HepG2 (cell line): ENCODE data around the gene ATP8B4. TPM values are rescaled to one million over a fixed set of nuclear protein-coding genes. Genes with fewer than 3 reads are reported as not detected.

Experiments used
- ATAC-seq: fragments of 200-7000 bp; cut with Tn5 transposase; 3 replicates; pipeline ENCODE4 v1.9.1; 2020; ENCODE audit warnings: mild to moderate bottlenecking, moderate library complexity
- BruUV-seq: library from RNA; stranded (reverse); fragments of 400-500 nt; replicated peaks from 2 replicates; lab custom pipeline; 2021; lab: Mats Ljungman, UMichigan
- CTCF ChIA-PET: fragments of 300-600 bp; formaldehyde crosslinking; extraction: SDS; loops from one replicate; lab custom pipeline; 2021; ENCODE audit warnings: low total read pairs, inconsistent platforms, low intra/inter-chr PET ratio; lab: Yijun Ruan, JAX
- POLR2A ChIA-PET: fragments of 350-600 bp; sonication (Branson Sonifier 250); formaldehyde crosslinking; loops from one replicate; lab custom pipeline; 2020; ENCODE audit warnings: antibody characterized with exemption, inconsistent platforms; lab: Yijun Ruan, JAX
- DNase-seq: peaks from one replicate; pipeline ENCODE4 v3.0.0-alpha.2; 2015; ENCODE audit warnings: low spot score
- FAIRE-seq: peaks from 3 replicates; lab custom pipeline; 2011; peaks lifted over from hg19 to GRCh38; lab: Jason Lieb, UNC
- H2AFZ ChIP-seq: one replicate; pipeline ENCODE4 v1.6.1; 2011; ENCODE audit warnings: low read length, inconsistent platforms
- H3K27ac ChIP-seq: fragments of 300-600 bp; 3 replicates; pipeline ENCODE4 v1.8.0; 2011; ENCODE audit warnings: mixed run types, mild to moderate bottlenecking, mixed read lengths, low read length, inconsistent platforms; ENCODE audit not compliant: insufficient read depth; ENCODE audit errors: extremely low read length
- H3K27me3 ChIP-seq, 2 experiments: fragments of 200-600 bp in 1 of 2; 2 replicates in 1 of 2; 3 replicates in 1 of 2; pipeline versions ENCODE4 v1.6.0 to v1.8.0; 2011; ENCODE audit warnings: low read length in 2 of 2, mild to moderate bottlenecking in 2 of 2, moderate library complexity in 2 of 2, inconsistent platforms in 1 of 2; ENCODE audit not compliant: insufficient read depth in 2 of 2, control insufficient read depth in 1 of 2
- H3K36me3 ChIP-seq, 2 experiments: fragments of 200-600 bp in 1 of 2; replicated peaks in 1 of 2; 2 replicates in 1 of 2; 3 replicates in 1 of 2; pipeline versions ENCODE4 v1.5.1 to v1.8.0; 2011; ENCODE audit warnings: low read length in 2 of 2, inconsistent platforms in 1 of 2; ENCODE audit not compliant: insufficient read depth in 2 of 2, control insufficient read depth in 1 of 2
- H3K4me1 ChIP-seq: 2 replicates; pipeline ENCODE4 v1.5.1; 2012; ENCODE audit warnings: low read length, inconsistent platforms; ENCODE audit not compliant: insufficient read depth
- H3K4me2 ChIP-seq: 2 replicates; pipeline ENCODE4 v1.6.0; 2011; ENCODE audit warnings: low read depth, low read length, inconsistent platforms
- H3K4me3 ChIP-seq, 3 experiments: fragments of 200-600 bp in 1 of 3; sonication (generic), shearing (Covaris generic) in 1 of 3; replicated peaks in 1 of 3; 2 replicates each; pipeline ENCODE4 v1.5.1; 2011 to 2016; ENCODE audit warnings: low read length in 3 of 3, inconsistent platforms in 2 of 3, low read depth in 2 of 3, mild to moderate bottlenecking in 2 of 3, control low read depth in 1 of 3, mixed read lengths in 1 of 3; ENCODE audit not compliant: insufficient read depth in 1 of 3
- H3K79me2 ChIP-seq: one replicate; pipeline ENCODE4 v1.6.1; 2011; ENCODE audit warnings: low read length, inconsistent platforms; ENCODE audit not compliant: insufficient read depth
- H3K9ac ChIP-seq: 2 replicates; pipeline ENCODE4 v1.6.0; 2011; ENCODE audit warnings: mild to moderate bottlenecking, low read depth, low read length, inconsistent platforms; ENCODE audit not compliant: insufficient read depth
- H3K9me3 ChIP-seq: 2 replicates; pipeline ENCODE4 v1.5.1; 2012; ENCODE audit warnings: mild to moderate bottlenecking, low read length
- H4K20me1 ChIP-seq: 2 replicates; pipeline ENCODE4 v1.6.0; 2011; ENCODE audit warnings: inconsistent platforms, mild to moderate bottlenecking, low read length, moderate library complexity; ENCODE audit not compliant: insufficient read depth
- IRX3 ChIP-seq: sonication (generic); formaldehyde crosslinking; IDR thresholded peaks from 2 replicates; pipeline ENCODE4 v1.8.1; 2023; ENCODE audit warnings: mild to moderate bottlenecking, low read depth, missing genetic modification reagents, borderline replicate concordance
- ZNF629 ChIP-seq: sonication (generic); formaldehyde crosslinking; conservative IDR thresholded peaks from 2 replicates; pipeline ENCODE4 v1.5.0; 2020; ENCODE audit warnings: missing genetic modification reagents
- WGBS: methylation state at CpG from one replicate; pipeline ENCODE4 v1.1.6; 2017; ENCODE audit warnings: low lambda C conversion rate; 5-methylcytosine and 5-hydroxymethylcytosine counted together
- in situ Hi-C: cut with HindIII; loops from 2 replicates; pipeline ENCODE4 v1.10.0; 2017; ENCODE audit warnings: low pct_unique_long_range_greater_than_20kb; ENCODE audit not compliant: extremely low pct_ligation_motif_present
- intact Hi-C: fragments of 100-400 bp; cut with micrococcal nuclease; formaldehyde crosslinking; loops from one replicate; pipeline ENCODE4 v1.10.0; 2022; ENCODE audit not compliant: unreplicated experiment
- polyA plus RNA-seq, 8 experiments: library from polyadenylated mRNA; depleted of rRNA in 3 of 8; stranded (reverse) in 7 of 8; unstranded in 1 of 8; fragments of >200 nt; fragmentation: Illumina TruSeq in 4 of 8; extraction: Trizol in 4 of 8; gene quantifications; 2 replicates each; pipeline versions ENCODE4 v1.2.1 to v1.2.3, GENCODE V29; 2011 to 2016; ENCODE audit warnings: low read depth in 4 of 8, missing spikeins in 1 of 8, mixed read lengths in 1 of 8; ENCODE audit not compliant: insufficient read depth in 1 of 8
- total RNA-seq, 5 experiments: library from RNA; depleted of rRNA; stranded (reverse); fragments of >200 nt; fragmentation: Illumina TruSeq; extraction: Trizol; gene quantifications; 2 replicates each; pipeline ENCODE4 v1.2.3, GENCODE V29; 2016; ENCODE audit warnings: low read depth in 1 of 5
- TF ChIP-seq, protein P1 (sequence below): sonication (generic); formaldehyde crosslinking; IDR thresholded peaks from 2 replicates; pipeline ENCODE4 v1.5.0; 2020; ENCODE audit warnings: missing genetic modification reagents
- TF ChIP-seq, protein P2 (sequence below): sonication (generic); formaldehyde crosslinking; IDR thresholded peaks from 2 replicates; pipeline ENCODE4 v1.8.1; 2023; ENCODE audit warnings: missing genetic modification reagents, inconsistent platforms, borderline replicate concordance
- TF ChIP-seq, protein P3 (sequence below): sonication (generic); formaldehyde crosslinking; IDR thresholded peaks from 2 replicates; pipeline ENCODE4 v1.5.0; 2020; ENCODE audit warnings: mild to moderate bottlenecking, missing genetic modification reagents

The ATP8B4 gene
- total and polyA plus RNA-seq, 2 of the 13 experiments (the other 11 are each of a cell fraction or from before 2014, with no cell fraction given): 0.24 to 0.69 TPM

DNA sequence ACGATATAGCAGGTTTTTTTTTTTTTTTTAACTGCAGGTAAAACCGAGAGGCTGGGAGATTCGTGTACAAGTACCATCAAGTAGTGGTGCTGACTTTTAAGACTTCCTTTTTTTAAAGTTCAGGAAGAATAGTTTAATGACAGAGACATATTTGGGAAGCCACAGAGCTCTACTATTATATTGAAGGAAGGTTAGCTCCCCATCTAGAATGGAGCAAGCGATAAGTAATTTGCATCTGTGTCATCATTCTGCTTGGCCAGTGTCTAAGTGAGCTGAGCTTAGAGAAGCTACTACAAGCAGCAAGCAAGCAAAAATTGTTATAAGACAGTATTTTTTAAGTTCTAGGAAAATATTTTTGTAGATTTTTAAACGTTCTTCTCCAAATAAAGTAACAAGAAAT is 203.2 kb downstream of the ATP8B4 start:
- Histone ChIP-seq H4K20me1 (no peaks in the 10 kb centered on the region), H3K36me3 (no peaks in the 10 kb centered on the region), H3K27ac (no peak overlapping the region), H3K4me1 (no peaks in the 10 kb centered on the region), H3K27me3 (no peaks in the 10 kb centered on the region), H3K79me2 (no peaks in the 10 kb centered on the region), H3K4me3 (no peak overlapping the region), H3K4me2 (no peak overlapping the region), H3K9ac (no peak overlapping the region), H2AFZ (no peak overlapping the region), H3K9me3 (no peaks in the 10 kb centered on the region)
- in situ Hi-C loops (no loop called here), intact Hi-C loops (no loop called here)
- no TSS peak for BruUV-seq
- FAIRE-seq (no peak), DNase-seq (no peak), ATAC-seq (no peak)
- ChIA-PET POLR2A (no interaction called here), CTCF (no interaction called here)
- 45% methylated on average over 5 of the region's 5 CpGs for WGBS
- no peak for TF ChIP-seq IRX3 (CRISPR knock-in tag)

DNA sequence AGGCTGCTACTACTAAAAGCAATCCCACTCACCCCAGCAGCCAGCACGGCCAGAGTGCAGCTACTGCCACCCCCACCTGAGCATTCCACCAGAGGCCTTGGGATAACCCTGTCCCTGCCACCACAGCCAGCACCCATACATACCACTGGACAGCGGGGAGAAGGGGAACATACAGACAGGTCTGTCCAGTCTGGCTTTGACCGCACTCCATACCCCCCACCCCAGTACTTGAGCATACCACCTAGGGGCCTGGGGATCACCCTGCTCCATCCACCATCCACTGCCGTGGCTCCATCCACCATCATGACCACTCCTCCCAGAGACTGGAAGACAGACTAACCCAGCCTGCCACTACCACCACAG is 210.1 kb downstream of the ATP8B4 start:
- no peak overlapping the region for H3K4me2 ChIP-seq
- in situ Hi-C loops (no loop called here), intact Hi-C loops (no loop called here)
- H3K79me2 ChIP-seq: no peaks in the 10 kb centered on the region
- ChIA-PET POLR2A (no interaction called here), CTCF (no interaction called here)
- no peaks in the 10 kb centered on the region for H3K9me3 ChIP-seq
- no peak overlapping the region for H3K4me3 ChIP-seq
- no peaks in the 10 kb centered on the region for H3K36me3 ChIP-seq
- DNase-seq (no peak), ATAC-seq (no peak), FAIRE-seq (no peak)
- no peaks in the 10 kb centered on the region for H4K20me1 ChIP-seq
- no peaks in the 10 kb centered on the region for H3K4me1 ChIP-seq
- TF ChIP-seq, protein P1, sequence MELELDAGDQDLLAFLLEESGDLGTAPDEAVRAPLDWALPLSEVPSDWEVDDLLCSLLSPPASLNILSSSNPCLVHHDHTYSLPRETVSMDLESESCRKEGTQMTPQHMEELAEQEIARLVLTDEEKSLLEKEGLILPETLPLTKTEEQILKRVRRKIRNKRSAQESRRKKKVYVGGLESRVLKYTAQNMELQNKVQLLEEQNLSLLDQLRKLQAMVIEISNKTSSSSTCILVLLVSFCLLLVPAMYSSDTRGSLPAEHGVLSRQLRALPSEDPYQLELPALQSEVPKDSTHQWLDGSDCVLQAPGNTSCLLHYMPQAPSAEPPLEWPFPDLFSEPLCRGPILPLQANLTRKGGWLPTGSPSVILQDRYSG (CRISPR knock-in tag): no peak
- TF ChIP-seq ZNF629 (CRISPR knock-in tag): no peak
- TF ChIP-seq, protein P2, sequence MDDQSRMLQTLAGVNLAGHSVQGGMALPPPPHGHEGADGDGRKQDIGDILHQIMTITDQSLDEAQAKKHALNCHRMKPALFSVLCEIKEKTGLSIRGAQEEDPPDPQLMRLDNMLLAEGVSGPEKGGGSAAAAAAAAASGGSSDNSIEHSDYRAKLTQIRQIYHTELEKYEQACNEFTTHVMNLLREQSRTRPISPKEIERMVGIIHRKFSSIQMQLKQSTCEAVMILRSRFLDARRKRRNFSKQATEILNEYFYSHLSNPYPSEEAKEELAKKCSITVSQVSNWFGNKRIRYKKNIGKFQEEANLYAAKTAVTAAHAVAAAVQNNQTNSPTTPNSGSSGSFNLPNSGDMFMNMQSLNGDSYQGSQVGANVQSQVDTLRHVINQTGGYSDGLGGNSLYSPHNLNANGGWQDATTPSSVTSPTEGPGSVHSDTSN: no peak
- TF ChIP-seq, protein P3, sequence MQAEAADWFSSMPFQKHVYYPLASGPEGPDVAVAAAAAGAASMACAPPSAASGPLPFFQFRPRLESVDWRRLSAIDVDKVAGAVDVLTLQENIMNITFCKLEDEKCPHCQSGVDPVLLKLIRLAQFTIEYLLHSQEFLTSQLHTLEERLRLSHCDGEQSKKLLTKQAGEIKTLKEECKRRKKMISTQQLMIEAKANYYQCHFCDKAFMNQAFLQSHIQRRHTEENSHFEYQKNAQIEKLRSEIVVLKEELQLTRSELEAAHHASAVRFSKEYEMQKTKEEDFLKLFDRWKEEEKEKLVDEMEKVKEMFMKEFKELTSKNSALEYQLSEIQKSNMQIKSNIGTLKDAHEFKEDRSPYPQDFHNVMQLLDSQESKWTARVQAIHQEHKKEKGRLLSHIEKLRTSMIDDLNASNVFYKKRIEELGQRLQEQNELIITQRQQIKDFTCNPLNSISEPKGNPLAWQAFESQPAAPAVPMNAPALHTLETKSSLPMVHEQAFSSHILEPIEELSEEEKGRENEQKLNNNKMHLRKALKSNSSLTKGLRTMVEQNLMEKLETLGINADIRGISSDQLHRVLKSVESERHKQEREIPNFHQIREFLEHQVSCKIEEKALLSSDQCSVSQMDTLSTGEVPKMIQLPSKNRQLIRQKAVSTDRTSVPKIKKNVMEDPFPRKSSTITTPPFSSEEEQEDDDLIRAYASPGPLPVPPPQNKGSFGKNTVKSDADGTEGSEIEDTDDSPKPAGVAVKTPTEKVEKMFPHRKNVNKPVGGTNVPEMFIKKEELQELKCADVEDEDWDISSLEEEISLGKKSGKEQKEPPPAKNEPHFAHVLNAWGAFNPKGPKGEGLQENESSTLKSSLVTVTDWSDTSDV (CRISPR knock-in tag): no peak
- H3K27ac ChIP-seq: no peak overlapping the region
- no TSS peak for BruUV-seq
- H3K9ac ChIP-seq: no peak overlapping the region
- no peak overlapping the region for H2AFZ ChIP-seq
- H3K27me3 ChIP-seq: no peaks in the 10 kb centered on the region; a peak in 1 of 5 replicates
- WGBS: 38% methylated on average over 4 of the region's 4 CpGs
